GM19035 (cell line): Measurements from ENCODE around the gene LRTM1.

ENCODE experiments used
- ATAC-seq: cut with Tn5 transposase; IDR thresholded peaks from one replicate; pipeline ENCODE4 v1.9.1; 2021; ENCODE audit not compliant: unreplicated experiment

LRTM1 gene

DNA sequence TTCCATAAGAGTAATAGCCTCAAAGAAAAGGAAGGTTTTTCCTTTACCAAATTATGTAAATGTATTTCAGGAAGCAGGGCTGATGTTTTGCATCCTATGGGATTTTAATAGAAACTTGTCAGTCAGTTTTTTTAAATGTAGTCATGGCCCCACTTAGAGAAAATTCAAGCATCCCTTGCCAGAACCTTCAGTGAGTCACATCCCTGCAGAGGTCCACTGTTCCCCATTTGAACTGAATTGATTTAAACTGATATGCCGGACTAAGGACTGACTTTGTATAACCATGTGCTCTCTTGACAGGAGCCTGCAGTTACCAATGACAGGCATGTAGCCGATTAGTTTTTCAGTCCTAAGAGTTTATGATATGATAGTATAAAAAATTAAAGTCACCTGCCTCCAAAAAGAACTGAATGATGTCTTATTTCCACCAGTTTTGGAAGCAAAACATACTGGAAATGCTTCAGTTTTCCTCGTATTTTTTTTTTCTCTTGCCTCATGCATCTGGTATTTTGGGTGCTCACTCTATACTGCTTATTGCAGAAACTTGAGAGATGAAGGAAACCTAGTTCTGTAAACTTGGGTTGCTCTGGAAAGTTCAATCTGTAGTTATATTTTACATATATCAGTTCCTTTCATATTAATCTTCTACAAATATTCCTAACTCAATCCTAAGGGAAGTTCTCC, 30.7 kb downstream of the LRTM1 start:
- no peak for ATAC-seq

DNA sequence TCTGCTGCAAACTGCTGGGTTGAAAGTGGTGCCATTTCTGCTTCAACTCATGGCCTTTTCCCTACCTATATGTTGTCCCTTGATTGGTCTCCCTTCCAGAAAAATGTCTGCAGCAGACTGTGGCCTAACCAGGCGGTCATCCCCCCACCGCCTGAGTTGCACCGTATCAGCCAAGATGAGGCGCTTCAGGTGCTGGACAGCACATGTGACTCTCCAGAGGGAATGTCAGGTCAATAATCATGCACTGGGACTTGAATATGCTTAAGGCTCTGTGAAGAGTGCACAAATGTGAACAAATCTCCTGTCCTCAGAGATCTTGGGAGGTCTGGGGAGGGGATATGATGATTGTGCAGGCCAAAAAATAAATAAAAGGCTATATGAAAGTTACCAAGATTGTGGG, 32.2 kb downstream of the LRTM1 start:
- no peak for ATAC-seq

DNA sequence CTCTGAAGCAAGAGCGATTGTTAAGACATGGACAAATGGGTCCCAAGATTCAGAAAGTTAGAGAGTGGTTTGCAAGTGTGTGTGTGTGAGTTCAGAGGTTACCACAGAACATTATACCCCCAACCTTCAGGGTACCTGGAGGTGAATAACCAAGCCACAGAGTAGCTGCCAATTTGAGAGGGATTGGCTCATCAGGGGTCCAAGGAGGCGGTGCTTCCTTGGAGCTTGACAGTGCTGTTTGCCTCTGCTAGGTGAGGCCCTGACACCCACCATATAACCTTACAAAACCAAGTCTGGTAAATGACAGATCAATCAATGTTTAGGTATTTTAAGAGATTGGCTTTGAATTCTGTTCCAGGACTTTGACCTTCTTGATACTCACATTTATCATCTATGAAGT, 35.7 kb downstream of the LRTM1 start:
- ATAC-seq: no peak

DNA sequence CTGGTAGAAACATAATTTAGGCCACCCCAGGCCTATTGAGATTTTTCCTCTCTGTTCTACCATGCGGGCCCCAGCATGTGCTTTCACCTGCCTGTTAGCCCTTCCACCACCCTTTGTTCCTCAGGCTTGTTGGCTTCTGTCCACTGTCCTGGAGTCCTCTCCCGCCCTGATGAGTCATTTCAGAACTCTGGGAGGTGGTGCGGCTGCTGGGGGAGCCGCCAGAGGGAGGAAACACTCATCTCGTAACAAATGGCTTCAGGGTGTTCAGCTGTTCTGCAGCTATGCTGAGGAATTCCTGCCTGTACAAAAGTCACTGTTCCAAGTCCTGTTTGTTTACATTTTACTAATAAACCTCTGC, 36.3 kb downstream of the LRTM1 start:
- no peak for ATAC-seq

DNA sequence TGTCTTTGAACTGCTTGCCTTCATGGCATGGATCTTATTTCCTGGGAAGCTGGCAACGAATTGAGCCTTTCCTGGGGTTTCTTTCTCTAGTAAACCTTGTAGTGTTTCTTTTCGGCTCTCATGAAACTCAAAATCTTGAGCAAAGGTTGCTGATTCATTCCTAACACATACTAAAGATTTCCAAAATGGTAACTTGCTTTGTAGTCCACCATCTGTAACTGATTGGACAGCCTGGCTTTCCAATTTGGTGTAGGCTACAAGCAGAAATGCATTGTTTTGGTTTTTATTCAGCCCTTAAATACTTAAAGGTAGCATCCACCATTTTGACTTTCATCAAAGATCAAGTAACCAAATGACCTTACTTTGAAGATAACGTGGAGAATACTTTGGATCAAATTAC, 38.1 kb downstream of the LRTM1 start:
- no peak for ATAC-seq

DNA sequence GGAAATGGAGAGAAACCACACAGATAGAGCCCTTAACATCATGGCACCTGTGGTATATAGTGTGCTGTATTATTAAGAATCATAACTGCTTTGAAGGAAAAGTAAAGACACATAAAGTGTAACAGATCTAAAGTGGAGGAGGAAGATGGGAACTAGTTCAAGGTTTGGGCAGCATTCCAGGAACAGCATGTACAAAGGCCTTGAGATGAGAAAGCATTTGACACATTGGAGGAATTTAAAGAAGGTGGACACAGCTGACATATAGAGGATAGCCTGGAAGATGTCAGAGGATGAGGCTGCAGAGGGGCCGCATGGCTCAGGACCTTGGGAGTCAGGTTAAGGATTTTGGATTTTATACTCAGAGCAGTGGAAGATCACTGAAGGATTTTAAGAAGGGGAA, 39.0 kb downstream of the LRTM1 start:
- no peak for ATAC-seq

DNA sequence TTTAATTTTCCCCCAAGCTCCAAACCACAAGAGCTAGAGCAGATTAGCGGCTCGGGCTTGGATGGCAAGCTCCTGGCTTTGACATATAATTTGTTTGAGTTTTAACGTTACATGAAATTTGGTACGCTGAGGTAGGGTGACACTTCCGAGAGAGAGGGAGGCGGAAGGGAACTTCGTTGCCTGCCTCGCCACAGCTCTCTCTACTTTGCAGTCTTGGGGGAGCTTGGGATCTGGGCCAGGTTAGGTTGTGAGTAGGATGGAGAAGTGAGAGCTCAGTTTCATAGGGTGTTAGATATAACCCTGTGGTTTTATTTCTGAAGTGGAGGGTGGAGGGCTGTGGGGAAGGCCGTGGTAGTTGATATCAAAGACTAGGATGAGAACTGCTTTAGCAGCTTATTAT, 39.7 kb downstream of the LRTM1 start:
- ATAC-seq: no peak

DNA sequence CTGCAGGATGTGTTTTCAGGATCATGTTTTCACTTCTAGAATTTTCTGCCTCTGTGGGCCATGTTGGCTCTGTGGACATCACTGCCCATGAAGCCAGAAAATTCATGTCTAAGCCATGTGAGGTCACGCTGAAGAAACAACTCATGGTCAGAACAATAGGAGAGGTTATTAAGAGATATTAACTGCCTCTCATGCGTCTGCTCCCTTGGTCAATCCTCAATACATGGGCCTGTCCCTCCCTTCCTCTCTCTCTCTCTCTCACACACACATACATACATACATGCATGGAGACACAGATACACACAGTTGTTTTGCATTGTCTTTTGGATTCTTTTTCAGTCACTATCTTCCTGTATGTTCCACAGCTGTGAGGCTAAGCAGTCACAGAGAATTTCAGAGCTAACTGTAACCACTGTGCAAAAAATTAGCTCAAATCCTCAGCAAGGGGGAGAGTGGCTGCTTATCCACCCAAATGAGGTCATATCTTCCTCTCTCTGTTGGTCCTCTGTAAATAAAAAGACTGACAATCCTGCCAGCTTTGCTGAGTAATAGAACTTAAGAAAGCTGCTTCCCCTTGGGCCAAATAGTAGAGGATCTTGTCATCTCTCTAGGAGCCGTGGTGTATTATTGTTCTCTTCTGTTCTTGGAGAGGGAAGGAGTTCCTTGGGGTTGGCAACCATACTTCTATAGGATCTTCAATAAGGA, 45.6 kb downstream of the LRTM1 start:
- no peak for ATAC-seq

DNA sequence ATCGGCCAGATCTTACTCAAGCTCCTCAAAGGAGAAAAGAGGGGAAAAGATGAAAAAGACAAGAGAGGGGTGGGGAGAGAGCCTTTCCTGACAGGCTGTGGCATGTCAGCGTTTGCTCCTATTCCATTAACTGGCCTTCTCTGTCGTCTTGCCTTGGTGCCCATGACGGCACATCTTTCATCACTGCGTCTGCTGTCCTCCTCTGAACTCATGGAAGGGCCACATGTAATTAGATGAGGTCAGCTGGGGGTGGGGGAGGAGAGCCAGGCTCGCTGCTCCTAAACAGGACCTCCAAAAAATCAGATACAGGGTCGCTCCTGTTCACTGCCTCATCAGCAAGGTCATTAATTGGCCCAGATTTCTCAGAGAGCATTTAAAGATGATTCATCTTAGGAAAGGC, 49.7 kb downstream of the LRTM1 start:
- ATAC-seq: no peak

DNA sequence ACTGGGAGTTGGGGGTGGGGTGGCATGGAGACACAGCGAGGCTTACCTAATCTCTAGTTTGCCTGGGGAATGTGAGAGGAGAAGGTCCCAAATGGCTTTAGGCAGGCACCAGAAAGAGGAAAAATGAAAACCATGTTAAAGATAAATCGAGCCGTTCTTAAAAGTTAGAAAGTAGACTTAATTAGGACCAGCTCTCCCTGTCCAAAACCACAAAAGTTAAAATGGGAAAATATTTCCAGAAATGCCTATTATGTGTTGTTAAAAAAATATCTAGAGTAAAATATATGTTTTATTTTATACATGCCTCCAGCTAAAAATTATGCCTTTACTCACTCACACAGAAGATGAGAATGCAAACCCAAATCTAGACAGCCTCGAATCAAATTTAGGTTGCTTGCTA, 50.1 kb downstream of the LRTM1 start:
- no peak for ATAC-seq

DNA sequence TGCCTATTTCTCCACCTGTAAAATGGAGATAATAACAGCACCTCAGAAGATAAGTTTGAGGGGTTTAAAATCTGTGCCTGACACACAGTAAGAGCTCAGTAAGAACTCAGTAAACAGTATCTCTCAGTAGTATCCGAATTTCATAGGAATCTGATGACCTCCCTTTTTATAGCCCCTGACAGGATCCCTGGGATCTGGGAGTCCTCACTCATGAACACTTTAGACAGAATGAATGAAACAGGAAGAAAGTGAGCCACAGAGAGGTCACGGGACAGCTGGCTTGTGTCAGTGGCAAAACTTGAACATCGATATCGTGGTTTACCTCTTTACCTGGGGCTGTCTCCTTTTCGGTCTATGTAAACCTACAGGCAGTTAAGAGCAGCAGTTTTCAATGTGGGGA, 51.2 kb downstream of the LRTM1 start:
- no peak for ATAC-seq

DNA sequence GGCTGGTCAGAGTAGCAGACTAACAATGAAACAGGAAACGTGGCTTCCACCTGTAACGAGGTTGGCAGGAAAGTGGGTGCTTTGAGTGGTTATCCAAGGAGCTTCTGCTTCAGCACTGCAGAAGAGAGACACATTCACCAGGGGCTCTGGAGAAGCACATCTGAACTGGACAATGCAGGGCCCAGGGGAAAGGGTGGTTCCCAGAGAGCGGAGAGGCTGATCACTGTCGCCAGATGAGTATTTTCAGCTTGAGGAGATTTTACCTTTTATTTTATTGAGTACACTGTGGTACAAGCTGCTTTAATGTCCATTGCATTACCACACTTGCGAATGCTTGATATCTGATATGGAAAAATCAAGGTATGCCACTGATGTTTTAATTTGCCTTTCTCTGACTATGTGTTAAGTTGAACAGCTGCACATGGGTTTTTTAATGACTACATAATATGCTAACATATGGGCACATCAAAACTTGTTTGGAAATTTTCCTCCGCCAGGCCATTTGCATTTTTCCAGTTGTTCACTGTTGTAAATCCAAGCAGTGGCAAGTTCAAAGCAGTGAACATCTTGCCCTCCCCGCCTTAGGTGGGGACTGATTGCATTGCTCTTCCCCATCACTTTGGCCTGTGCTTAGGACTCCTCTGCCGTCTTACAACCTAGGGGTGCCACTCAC, 52.1 kb downstream of the LRTM1 start:
- no peak for ATAC-seq

DNA sequence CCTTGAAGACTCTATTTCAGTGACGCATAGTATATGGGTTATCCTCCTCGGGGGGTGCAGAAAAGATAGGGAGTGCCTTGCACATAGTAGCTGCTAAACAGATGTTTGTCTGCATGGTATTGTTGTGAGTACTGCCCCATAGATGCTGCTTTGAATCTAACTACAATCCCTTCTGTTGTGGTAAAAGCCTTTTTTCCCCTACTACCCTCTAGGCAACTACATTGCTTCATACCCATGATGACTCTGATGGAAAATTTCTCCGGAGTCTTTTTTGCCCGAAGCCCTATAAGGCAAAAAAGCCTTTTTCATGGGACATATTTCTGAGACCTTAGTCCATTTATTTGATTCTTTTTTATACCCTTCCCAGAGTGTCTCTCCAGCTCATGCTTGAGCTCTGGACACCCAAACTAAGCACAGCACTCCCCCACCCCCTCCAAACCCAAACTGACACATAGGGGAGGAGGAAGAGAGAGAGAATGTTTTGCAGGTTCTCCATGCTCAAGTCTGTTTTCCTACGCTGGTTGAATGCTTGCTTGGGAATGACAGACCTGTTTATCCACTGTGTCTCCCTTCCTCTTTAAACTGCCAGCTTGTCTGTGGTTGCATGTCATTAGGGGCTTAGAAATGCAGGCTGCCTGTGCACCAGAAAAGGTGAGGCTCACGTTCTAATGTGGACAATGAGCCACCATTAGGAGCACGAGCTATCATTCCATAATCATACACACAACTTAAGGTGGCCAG, 52.9 kb downstream of the LRTM1 start:
- ATAC-seq: no peak

DNA sequence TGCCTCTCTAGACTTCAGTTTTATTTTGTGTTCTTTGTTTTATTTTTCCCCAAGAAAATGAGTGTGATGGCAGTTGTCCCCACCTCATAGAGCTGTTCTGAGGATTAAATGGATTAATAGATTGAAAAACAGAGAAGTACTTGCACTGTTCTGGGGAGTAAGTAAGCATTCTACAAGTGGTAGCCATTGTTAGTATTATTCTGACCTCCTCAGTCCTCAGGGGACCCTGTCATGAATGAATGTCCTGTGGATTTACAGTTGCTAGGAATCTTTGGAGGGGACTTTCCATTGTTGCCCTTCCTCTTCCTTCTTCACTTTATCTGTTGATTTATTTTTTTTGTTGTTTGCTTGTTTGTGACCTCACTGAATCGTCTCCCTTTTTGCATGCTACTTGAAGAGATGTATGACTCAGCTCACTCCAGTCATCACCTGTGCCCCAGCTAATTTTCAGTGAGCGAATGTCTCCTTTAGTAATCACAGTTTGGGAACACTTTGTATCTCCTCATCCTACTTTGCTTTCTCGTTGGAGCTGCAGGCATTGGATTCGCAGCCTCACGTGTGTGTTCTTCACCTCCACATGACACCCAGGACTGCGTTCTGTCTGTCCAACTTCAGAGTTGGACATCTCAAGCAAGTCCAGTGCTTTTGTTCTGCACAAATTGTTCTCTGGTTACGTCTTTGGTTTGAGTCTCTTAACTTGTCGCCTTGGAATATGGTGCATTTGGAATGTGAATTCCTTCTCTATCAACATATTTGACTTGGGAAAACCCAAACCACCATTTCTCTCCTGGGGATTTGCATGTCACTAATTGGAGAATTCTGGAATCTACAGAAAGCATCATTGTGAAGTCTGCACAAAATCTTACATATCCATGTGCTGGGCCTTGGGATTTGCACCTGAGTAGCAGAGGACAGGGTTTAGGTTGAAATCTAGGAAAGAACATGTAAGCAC, 54.5 kb downstream of the LRTM1 start:
- ATAC-seq: no peak

DNA sequence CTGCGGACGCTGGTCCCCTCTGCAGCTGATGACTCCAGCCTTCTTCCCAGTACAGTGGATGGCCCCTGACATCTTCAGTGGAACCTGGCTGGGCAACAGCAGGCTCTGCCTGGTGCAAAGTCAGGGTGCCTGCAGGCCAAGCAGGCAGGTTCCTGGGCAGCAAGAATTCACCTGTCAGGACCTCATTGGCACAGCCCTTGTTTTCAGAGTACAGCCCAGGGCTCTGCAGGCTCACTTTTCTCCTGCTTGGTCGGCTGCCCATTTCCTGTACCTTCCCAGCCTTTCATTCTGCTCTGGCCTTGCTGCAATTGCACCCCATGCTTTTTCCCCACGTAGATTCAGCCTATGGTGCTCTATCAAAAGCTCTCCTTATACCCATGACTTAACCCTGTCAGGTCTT, 56.0 kb downstream of the LRTM1 start:
- ATAC-seq: no peak

DNA sequence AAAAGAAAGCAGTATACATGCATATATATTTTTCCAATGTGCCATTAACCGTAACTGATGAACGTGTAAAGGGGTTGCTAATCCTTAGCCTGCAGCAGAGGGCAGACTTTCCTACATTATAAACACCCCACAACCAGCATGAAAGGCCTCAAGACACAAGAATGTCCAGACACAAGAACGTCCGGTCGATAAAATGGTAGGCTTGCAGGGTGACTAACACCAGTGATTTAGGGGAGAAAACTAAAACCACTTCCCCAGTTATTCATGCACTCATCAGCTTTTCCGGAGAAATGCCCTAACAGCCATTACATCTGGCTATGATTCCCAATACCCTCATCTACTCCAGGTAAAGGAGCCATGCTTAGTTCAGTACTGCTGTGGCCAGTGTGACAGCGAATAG, 57.4 kb downstream of the LRTM1 start:
- no peak for ATAC-seq
